ENCODE measurements around the gene CARMIL1.

- TF ChIP-seq CTCF (conservative IDR thresholded peaks at IDR 0.05; ENCODE audit: low read length) (no peak), EZH2phosphoT487 (IDR thresholded peaks at IDR 0.05; ENCODE audit: borderline replicate concordance) (no peak)
Measured at GRCh38 chr6:25277857-25278256, 1.3 kb upstream of the CARMIL1 start.
